MCF 10A (cell line): ENCODE data around the gene PRM1. TPM values are rescaled to one million over a fixed set of nuclear protein-coding genes. Genes with fewer than 3 reads are reported as not detected.
A peak's percentile ranks its signal among the peaks of the same experiment; 100 is the strongest.

ENCODE experiments used
- BruUV-seq: library from RNA; stranded (reverse); fragments of 400-500 nt; replicated peaks from 2 replicates; lab custom pipeline; 2021; lab: Mats Ljungman, UMichigan
- CTCF ChIA-PET: fragments of 300-600 bp; sonication (Branson Sonifier 250); formaldehyde crosslinking; extraction: SDS; loops from one replicate; lab custom pipeline; 2021; ENCODE audit warnings: antibody characterized with exemption, inconsistent platforms; lab: Yijun Ruan, JAX
- POLR2A ChIA-PET: fragments of 300-600, 350-650 bp; sonication (Branson Sonifier 250); formaldehyde crosslinking; extraction: SDS; loops from one replicate; lab custom pipeline; 2020; ENCODE audit warnings: antibody characterized with exemption, inconsistent platforms; lab: Yijun Ruan, JAX
- DNase-seq: peaks from one replicate; pipeline ENCODE4 v3.0.0-alpha.2; 2018; ENCODE audit not compliant: unreplicated experiment
- H3K27ac Mint-ChIP-seq: one replicate; pipeline ENCODE4 v1.8.0; 2022; ENCODE audit warnings: mild to moderate bottlenecking, low read depth, mixed read lengths; ENCODE audit not compliant: unreplicated experiment
- H3K27me3 Mint-ChIP-seq: one replicate; pipeline ENCODE4 v1.8.0; 2022; ENCODE audit warnings: mixed read lengths; ENCODE audit not compliant: insufficient read depth, unreplicated experiment
- H3K36me3 Mint-ChIP-seq: one replicate; pipeline ENCODE4 v1.8.0; 2022; ENCODE audit warnings: mild to moderate bottlenecking, moderate library complexity, mixed read lengths; ENCODE audit not compliant: insufficient read depth, unreplicated experiment
- H3K4me1 Mint-ChIP-seq: one replicate; pipeline ENCODE4 v1.8.0; 2022; ENCODE audit warnings: mixed read lengths; ENCODE audit not compliant: insufficient read depth, unreplicated experiment
- H3K4me3 Mint-ChIP-seq: one replicate; pipeline ENCODE4 v1.8.0; 2022; ENCODE audit warnings: mild to moderate bottlenecking, moderate library complexity, mixed read lengths; ENCODE audit not compliant: unreplicated experiment
- H3K9me3 Mint-ChIP-seq: one replicate; pipeline ENCODE4 v1.8.0; 2022; ENCODE audit warnings: mixed read lengths; ENCODE audit not compliant: unreplicated experiment
- CTCF ChIP-seq: fragments of 200-600 bp; IDR thresholded peaks from one replicate; pipeline ENCODE4 v1.8.0; 2022; ENCODE audit warnings: antibody characterized with exemption, mild to moderate bottlenecking; ENCODE audit not compliant: unreplicated experiment
- intact Hi-C: fragments of 100-400 bp; cut with micrococcal nuclease; formaldehyde crosslinking; loops from 2 replicates; pipeline ENCODE4 v1.14.1; 2022
- total RNA-seq: library from RNA; stranded (reverse); gene quantifications from 2 replicates; pipeline ENCODE4 v1.2.3, GENCODE V29; 2022

The PRM1 gene
- total RNA-seq, 1 experiment from 2014 or later, result not detected

- no peaks in the 10 kb centered on the region for H3K27me3 Mint-ChIP-seq
- no TSS peak for BruUV-seq
- peak overlapping the region; percentile 35 for H3K4me3 Mint-ChIP-seq
- CTCF ChIA-PET, result interaction anchor here (0.6 to 0.7 kb wide), 2 partner anchors 351 to 364 kb away, joined by 3 read pairs; no protein-coding TSS in a partner anchor
- intact Hi-C loops, result no loop called here
- TF ChIP-seq CTCF, result no peak
- H3K9me3 Mint-ChIP-seq, result no peaks in the 10 kb centered on the region
- H3K4me1 Mint-ChIP-seq, result peaks cover 18% of the 10 kb centered on the region
- no peak overlapping the region for H3K27ac Mint-ChIP-seq
- no peaks in the 10 kb centered on the region for H3K36me3 Mint-ChIP-seq
- DNase-seq, result peak; percentile 82
- POLR2A ChIA-PET, result interaction anchor here (1.0 kb wide), 1 partner anchor 30 kb away, joined by 3 read pairs; no protein-coding TSS in a partner anchor
Measured at GRCh38 chr16:11328172-11329070, 47.3 kb upstream of the PRM1 start.

GRCh38 chr16:11327277-11328171 lies 46.4 kb upstream of the PRM1 start:
- intact Hi-C loops, result no loop called here
- H3K4me3 Mint-ChIP-seq, result no peak overlapping the region
- no peak overlapping the region for H3K27ac Mint-ChIP-seq
- DNase-seq, result no peak
- TF ChIP-seq CTCF, result no peak
- ChIA-PET CTCF (interaction anchor here (0.6 kb wide), 1 partner anchor 364 kb away, joined by 3 read pairs; no protein-coding TSS in a partner anchor), POLR2A (interaction anchor here (1.0 kb wide), 1 partner anchor 31 kb away, joined by 3 read pairs; no protein-coding TSS in a partner anchor)
- no TSS peak for BruUV-seq
- no peaks in the 10 kb centered on the region for H3K36me3 Mint-ChIP-seq
- peaks cover 18% of the 10 kb centered on the region for H3K4me1 Mint-ChIP-seq
- H3K27me3 Mint-ChIP-seq, result no peaks in the 10 kb centered on the region
- H3K9me3 Mint-ChIP-seq, result no peaks in the 10 kb centered on the region

- no peaks in the 10 kb centered on the region for H3K27me3 Mint-ChIP-seq
- no peaks in the 10 kb centered on the region for H3K36me3 Mint-ChIP-seq
- no peak overlapping the region for H3K27ac Mint-ChIP-seq
- BruUV-seq, result no TSS peak
- no peaks in the 10 kb centered on the region for H3K9me3 Mint-ChIP-seq
- no peak overlapping the region for H3K4me3 Mint-ChIP-seq
- POLR2A ChIA-PET, result no interaction called here
- intact Hi-C loops, result no loop called here
- DNase-seq, result no peak
- TF ChIP-seq CTCF, result no peak
- CTCF ChIA-PET, result interaction anchor here (0.6 kb wide), 1 partner anchor 20 kb away, joined by 3 read pairs; no protein-coding TSS in a partner anchor
- H3K4me1 Mint-ChIP-seq, result peaks cover 18% of the 10 kb centered on the region
Measured at GRCh38 chr16:11326737-11327276, 45.7 kb upstream of the PRM1 start.
